ENCODE data around the gene TAS2R39. TPM values are rescaled to one million over a fixed set of nuclear protein-coding genes. Genes with fewer than 3 reads are reported as not detected.

Gene TAS2R39
- total RNA-seq, 2 experiments from 2014 or later: not detected

DNA sequence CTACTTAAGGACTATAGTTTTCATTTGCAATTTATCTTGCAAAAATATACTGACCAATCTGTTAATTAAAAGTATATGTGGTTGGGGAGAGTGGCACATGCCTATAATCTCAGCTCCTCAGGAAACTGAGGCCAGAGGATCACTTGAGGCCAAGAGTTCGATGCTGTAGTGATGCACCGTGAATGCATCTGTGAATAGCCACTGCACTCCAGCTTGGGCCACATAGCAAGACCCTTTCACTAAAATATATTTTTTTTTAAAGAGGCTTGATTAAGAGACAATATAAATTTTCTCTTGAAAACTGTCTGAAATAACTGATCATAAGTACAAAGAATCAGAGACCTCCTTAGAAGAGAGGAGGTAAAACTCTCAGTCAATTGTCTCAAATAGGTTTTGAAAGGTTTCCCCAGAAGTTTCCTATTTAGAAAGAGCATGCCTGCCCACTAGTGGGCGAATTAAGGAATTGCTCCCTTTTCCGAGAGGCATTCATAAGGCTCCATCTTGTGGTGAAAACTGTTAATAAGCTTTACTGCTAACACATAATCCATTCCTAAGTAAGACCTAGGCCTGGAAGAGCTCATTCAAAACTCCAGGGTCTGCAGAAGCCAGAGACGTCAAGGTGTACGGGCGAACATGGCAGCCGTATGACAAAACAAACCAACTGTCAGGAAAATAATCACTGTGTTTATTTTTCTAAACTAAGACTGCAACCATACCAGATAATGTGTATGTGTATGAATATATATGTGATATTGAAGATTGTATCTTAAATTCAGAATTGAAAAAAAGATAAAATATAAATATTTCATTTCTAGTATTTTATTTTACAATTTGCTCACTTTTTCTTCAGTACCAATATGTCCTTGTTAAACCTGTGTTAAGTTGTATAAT is 31.8 kb downstream of the TAS2R39 start:
- ChIA-PET POLR2A (no interaction called here), CTCF (interaction anchor here (0.7 to 3.2 kb wide), 22 partner anchors 8 to 895 kb away, joined by 3 to 26 read pairs (median 4); no protein-coding TSS in a partner anchor)

DNA sequence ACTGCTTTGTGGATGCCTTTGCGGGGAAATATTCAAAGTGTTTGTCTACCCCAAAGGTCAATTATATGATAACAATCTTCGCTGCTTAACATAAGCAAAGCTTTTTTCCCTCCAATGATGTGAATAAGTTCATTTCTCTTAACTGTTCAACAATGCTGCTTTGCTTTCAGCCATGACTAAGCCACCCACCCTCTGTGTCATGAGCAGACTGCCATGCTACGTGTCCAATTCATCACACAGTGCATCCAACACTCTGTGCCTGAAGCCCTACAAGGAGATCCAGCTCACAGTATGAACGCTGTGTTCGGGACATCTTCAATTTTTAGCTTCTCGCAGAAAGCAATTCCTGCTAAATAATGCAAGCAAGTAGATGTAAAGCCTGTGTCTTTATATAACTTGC is 32.9 kb downstream of the TAS2R39 start:
- POLR2A ChIA-PET: no interaction called here
- CTCF ChIA-PET: interaction anchor here (0.9 to 3.2 kb wide), 4 partner anchors 13 to 214 kb away, joined by 3 to 26 read pairs (median 10); no protein-coding TSS in a partner anchor

DNA sequence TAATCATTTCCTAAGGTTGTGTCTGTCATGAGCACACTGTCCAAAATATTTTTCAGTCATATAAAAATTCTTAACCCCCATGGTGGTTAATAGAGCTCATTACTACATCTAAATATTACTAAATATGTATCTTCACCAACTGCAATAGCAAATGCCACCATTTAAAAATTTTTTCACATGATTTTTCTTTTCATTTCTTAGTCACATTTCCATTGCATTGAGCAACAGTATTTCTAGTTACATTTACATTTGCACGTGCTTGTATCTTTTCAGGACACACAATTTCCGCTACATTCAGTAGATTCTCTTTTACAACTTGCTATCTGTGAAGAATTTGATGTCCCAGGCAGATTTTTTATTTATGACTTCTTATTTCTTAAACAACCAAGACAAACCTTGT is 33.5 kb downstream of the TAS2R39 start:
- POLR2A ChIA-PET: no interaction called here
- CTCF ChIA-PET: interaction anchor here (0.9 to 3.2 kb wide), 4 partner anchors 13 to 215 kb away, joined by 3 to 26 read pairs (median 10); no protein-coding TSS in a partner anchor

DNA sequence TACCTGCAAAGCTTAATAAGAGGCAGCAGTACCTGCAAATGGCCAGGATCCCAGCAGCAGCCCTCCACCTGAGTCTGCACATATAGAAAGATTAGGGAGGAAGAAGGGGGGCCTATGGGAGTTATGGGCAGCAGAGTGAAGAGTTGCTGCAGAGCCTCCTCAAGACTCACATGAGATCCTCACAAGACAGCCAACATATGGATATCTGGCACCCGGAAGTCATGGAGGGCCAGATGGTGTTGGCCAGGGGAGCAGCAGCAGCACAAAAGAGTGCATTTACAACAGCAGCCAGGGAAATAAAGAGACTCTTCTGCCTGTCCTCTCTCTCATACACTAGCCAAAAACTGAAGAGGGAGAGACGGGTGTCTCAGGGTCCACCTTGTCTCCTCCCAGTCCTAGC is 34.6 kb downstream of the TAS2R39 start:
- CTCF ChIA-PET: interaction anchor here (1.3 kb wide), 1 partner anchor 215 kb away, joined by 3 read pairs; no protein-coding TSS in a partner anchor
- POLR2A ChIA-PET: interaction anchor here (1.1 kb wide), 1 partner anchor 127 kb away, joined by 7 read pairs; no protein-coding TSS in a partner anchor

DNA sequence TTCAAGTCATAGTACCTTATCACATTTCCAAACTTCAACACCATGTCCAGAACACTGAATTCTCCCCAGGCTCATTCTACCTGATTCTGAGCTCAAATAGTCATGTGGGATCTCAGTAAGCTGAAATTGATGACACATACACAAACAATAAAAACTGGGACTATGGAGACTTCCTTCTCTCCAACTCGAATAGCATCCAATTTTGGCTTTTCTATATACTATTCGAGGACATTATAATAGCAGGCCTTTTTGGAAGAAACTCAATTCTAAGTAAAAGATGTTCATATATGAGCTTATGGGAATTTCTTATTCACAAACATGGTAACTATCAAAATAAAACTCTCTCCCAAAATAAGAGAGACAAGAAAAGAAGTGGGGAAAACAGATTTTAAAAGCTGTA is 38.1 kb downstream of the TAS2R39 start:
- CTCF ChIA-PET: interaction anchor here (1.0 kb wide), 1 partner anchor 218 kb away, joined by 3 read pairs; no protein-coding TSS in a partner anchor
- POLR2A ChIA-PET: no interaction called here

DNA sequence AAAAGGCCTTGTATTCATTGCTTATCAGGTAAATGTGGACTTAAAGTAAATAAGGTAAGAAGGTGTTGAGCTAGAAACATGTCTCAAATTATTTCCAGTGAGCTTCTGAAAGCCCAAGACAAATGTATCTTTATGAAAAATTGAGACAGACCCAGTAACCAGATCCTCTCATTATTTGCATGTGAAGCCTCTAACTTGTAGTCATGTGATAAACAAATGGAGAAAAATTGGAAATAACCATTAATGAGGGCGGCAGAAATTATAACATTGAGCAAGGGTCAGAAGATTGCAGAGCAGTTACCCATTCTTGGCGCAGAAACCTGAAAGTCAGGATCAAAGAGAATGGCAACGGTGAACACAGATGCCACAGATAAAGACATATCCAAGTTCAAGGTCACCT is 38.5 kb downstream of the TAS2R39 start, which contains the start of gene TAS2R40:
Gene TAS2R40 (plus strand): TSS at position 301 of the 400 bp plus-strand sequence. CDS start 42 bp downstream, at position 343.
- ChIA-PET CTCF (interaction anchor here (0.9 to 2.9 kb wide), 3 partner anchors 7 to 218 kb away, joined by 3 to 9 read pairs (median 3); no protein-coding TSS in a partner anchor), POLR2A (no interaction called here)

DNA sequence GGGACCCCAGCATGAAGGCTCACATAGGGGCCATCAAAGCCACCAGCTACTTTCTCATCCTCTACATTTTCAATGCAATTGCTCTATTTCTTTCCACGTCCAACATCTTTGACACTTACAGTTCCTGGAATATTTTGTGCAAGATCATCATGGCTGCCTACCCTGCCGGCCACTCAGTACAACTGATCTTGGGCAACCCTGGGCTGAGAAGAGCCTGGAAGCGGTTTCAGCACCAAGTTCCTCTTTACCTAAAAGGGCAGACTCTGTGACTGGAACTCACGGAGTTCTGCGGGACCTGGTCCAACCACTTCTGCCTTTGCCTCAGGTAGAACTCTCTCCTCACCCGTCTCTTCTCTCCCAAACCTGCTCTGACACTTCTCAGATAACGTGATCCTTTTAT is 39.6 kb downstream of the TAS2R39 start:
- CTCF ChIA-PET: interaction anchor here (2.9 kb wide), 1 partner anchor 8 kb away, joined by 9 read pairs; no protein-coding TSS in a partner anchor
- POLR2A ChIA-PET: no interaction called here

DNA sequence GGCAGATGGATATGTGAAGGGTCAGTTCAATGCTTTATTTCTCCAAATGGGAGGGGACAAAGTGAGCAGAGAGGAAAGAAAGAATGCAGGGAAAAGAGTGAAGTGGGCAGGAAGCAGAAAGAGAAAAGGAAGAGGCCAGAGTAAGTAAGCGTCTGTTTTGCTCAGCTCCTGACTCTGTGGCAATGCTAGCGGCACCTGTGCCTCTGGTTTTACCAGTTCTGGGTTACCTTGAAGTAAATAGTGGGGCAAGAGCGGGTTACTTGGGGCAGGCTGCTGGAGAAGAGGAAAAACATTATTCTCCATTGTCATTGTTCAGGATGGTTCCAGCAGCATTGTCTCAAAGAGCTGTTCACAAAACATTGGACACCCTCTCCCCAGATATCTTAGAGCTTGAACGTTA is 40.6 kb downstream of the TAS2R39 start:
- POLR2A ChIA-PET: no interaction called here
- CTCF ChIA-PET: interaction anchor here (2.9 kb wide), 1 partner anchor 9 kb away, joined by 9 read pairs; no protein-coding TSS in a partner anchor

DNA sequence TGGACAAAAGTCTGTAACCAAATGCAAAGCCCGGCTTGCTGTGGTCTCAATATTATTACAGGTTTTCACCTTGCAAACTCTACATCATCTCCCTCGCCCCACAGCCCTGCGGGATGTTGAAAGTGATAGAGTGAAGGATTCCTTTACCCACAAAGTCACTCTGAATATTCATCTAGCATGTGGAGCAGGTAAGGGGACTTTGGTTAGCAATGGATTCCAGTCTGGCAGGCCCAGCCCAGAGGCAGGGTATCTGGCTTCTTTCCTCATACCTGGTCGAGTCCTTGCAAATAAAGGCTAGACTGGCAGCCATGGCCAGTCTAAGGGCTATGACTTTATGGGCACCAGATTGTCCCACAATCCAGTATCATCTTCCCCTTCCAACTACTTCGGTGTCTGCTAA is 41.8 kb downstream of the TAS2R39 start:
- CTCF ChIA-PET: no interaction called here
- POLR2A ChIA-PET: no interaction called here

DNA sequence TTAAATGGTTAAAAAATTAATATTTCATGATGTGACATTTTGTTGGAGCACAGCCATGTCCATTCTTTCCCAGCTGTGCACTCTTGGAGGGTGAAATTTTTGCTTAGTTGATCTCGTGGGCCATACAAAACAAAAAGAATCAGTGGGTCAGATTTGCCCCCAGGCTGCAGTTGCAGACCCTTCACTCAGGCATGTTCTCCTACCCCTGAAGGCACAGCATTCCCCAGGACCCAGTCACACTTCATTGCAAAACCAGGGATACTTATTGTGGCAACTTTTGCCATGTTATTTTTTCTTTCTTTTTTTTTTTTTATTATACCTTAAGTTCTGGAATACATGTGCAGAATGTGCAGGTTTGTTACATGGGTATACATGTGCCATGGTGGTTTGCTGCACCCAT is 44.6 kb downstream of the TAS2R39 start:
- CTCF ChIA-PET: no interaction called here
- POLR2A ChIA-PET: no interaction called here

DNA sequence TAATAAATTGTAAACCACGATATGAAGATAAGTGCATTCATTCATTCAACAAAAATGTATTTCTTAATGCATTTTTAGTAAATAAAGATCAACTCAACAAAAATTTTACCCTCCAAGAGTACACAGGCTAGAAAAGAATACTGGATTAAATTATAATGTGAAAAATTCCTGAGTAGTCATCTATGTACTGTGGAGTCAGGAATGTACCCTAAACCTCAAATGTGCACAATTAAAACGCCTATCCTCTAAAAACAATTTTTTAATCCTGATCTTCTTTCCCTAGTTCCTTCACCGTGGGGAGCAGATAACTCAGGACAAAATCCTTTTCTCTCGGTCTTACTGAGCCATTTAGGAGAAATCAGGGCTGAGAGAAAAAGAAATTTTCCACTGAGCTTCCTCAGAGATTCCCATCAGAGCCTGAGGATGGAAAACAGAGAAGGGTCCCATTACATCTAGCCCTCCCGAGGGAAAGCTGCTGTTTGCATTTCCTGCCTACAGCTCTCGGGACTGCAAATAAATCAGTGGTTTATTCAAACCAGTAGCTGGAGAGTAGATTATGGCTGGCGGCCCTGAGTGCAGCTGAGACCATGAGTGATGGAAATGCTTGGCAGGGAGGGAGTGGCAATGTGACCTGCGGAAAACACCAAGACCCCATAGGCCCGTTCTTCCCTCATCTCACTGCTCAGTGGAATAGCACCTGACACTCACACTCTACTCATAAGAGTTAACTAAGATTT is 46.0 kb downstream of the TAS2R39 start:
- ChIA-PET CTCF (no interaction called here), POLR2A (no interaction called here)

DNA sequence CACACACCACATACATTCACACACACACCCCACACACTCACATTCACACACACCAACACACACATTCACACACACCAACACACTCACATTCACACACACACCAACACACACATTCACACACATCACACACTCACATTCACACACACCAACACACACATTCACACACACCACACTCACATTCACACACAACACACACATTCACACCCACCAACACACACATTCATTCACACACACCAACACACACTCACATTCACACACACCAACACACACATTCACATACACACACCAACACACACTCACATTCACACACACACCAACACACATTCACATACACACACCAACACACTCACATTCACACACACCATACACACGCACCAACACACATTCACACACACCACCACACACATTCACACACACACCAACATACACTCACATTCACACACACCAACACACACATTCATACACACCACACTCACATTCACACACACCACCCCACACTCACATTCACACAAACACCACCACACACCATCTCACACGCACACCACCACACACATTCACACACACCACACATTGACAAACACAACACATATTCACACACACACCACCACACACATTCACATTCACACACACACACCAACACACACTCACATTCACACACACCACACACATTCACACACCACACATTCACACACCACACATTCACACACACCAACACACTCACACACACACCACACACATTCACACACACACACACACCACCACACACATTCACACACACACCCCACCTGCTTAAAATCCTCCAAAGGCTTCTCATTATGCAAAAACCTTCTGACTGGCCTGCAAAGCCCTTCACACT is 47.6 kb downstream of the TAS2R39 start:
- CTCF ChIA-PET: no interaction called here
- POLR2A ChIA-PET: no interaction called here

Other genes starting within 250 kb of the TAS2R39 start
- not detected for gene TRPV5, start 249.7 kb upstream of the TAS2R39 start, total RNA-seq
- not detected for gene LLCFC1, start 243.9 kb upstream of the TAS2R39 start, total RNA-seq
- gene KEL, start 221.1 kb upstream of the TAS2R39 start, total RNA-seq: under 1 TPM; 0.10 to 0.25 TPM
- not detected for gene OR9A2, start 156.3 kb upstream of the TAS2R39 start, total RNA-seq
- gene OR6V1, start 131.1 kb upstream of the TAS2R39 start, total RNA-seq: not detected
- gene PIP, start 51.3 kb upstream of the TAS2R39 start, total RNA-seq: not detected
- not detected for gene TAS2R40, start 38.6 kb downstream of the TAS2R39 start, total RNA-seq
- gene GSTK1, start 80.0 kb downstream of the TAS2R39 start, total RNA-seq: 100 to 1,000 TPM; 131 to 132 TPM
- under 1 TPM; 0.52 to 0.80 TPM for gene TMEM139, start 101.5 kb downstream of the TAS2R39 start, total RNA-seq
- 100 to 1,000 TPM; 106 TPM for gene CASP2, start 104.9 kb downstream of the TAS2R39 start, total RNA-seq
- not detected for gene CLCN1, start 132.7 kb downstream of the TAS2R39 start, total RNA-seq
- gene FAM131B, start 179.3 kb downstream of the TAS2R39 start, total RNA-seq: 1 to 10 TPM; 2.2 to 2.3 TPM
- gene ZYX, start 197.9 kb downstream of the TAS2R39 start, total RNA-seq: 100 to 1,000 TPM; 105 to 107 TPM
- gene EPHA1, start 225.4 kb downstream of the TAS2R39 start, total RNA-seq: under 1 TPM; 0.69 to 0.82 TPM

All from activated CD8-positive, alpha-beta memory T cell treated with anti-CD3 and anti-CD28 coated beads for 36 hours (primary cell).